AML-193 (cell line): Measurements from ENCODE around the gene PHF3.

ENCODE experiments used
- DNase-seq, 2 experiments: peaks; one replicate each; lab custom pipeline; 2025; lab: John Stamatoyannopoulos, UW

Gene PHF3

GRCh38 chr6:63649269-63649668 is 13.7 kb downstream of the PHF3 start:
- DNase-seq = peak in 1 of 2 experiments; percentile 33

- DNase-seq = no peak
Observed at GRCh38 chr6:63649847-63650265, 14.3 kb downstream of the PHF3 start.

GRCh38 chr6:63652980-63653379 is 17.4 kb downstream of the PHF3 start:
- no peak for DNase-seq

- DNase-seq = no peak
Observed at GRCh38 chr6:63660757-63661156, 25.2 kb downstream of the PHF3 start.

- DNase-seq = no peak
Observed at GRCh38 chr6:63661769-63662168, 26.2 kb downstream of the PHF3 start.

GRCh38 chr6:63663147-63663955 is 27.7 kb downstream of the PHF3 start:
- no peak for DNase-seq

- no peak for DNase-seq
Observed at GRCh38 chr6:63663956-63664281, 28.3 kb downstream of the PHF3 start.

GRCh38 chr6:63671098-63671754 is 35.6 kb downstream of the PHF3 start:
- DNase-seq = no peak

GRCh38 chr6:63672582-63673129 is 37.1 kb downstream of the PHF3 start:
- no peak for DNase-seq

GRCh38 chr6:63673692-63674091 is 38.1 kb downstream of the PHF3 start:
- no peak for DNase-seq

GRCh38 chr6:63674635-63675034 is 39.0 kb downstream of the PHF3 start:
- no peak for DNase-seq

GRCh38 chr6:63675138-63675537 is 39.5 kb downstream of the PHF3 start:
- no peak for DNase-seq

- no peak for DNase-seq
Observed at GRCh38 chr6:63676412-63677114, 41.0 kb downstream of the PHF3 start.

- no peak for DNase-seq
Observed at GRCh38 chr6:63677282-63677681, 41.7 kb downstream of the PHF3 start.

- DNase-seq = no peak
Observed at GRCh38 chr6:63683071-63683603, 47.5 kb downstream of the PHF3 start.

- DNase-seq = no peak
Observed at GRCh38 chr6:63685446-63686379, 50.1 kb downstream of the PHF3 start.

GRCh38 chr6:63689421-63689820 is 53.8 kb downstream of the PHF3 start:
- no peak for DNase-seq

GRCh38 chr6:63690221-63690620 is 54.6 kb downstream of the PHF3 start:
- peak; percentile 70 to 75 for DNase-seq

- no peak for DNase-seq
Observed at GRCh38 chr6:63705707-63706106, 70.1 kb downstream of the PHF3 start.

GRCh38 chr6:63706630-63707029 is 71.0 kb downstream of the PHF3 start:
- DNase-seq = no peak

- no peak for DNase-seq
Observed at GRCh38 chr6:63708631-63709030, 73.0 kb downstream of the PHF3 start.
